Brain microvascular endothelial cell (primary cell): Measurements from ENCODE around the gene TUBB.

Source experiments
- DNase-seq: peaks from one replicate; pipeline ENCODE4 v3.0.0-alpha.2; 2020
- H3K27ac ChIP-seq: fragments of 250-450 bp; sonication (Bioruptor Pico); 2 replicates; pipeline ENCODE4 v1.5.1; 2020; ENCODE audit warnings: mild to moderate bottlenecking, moderate library complexity
- H3K27me3 ChIP-seq: fragments of 250-450 bp; sonication (Bioruptor Pico); replicated peaks from 2 replicates; pipeline ENCODE4 v1.5.1; 2020; ENCODE audit warnings: mild to moderate bottlenecking
- H3K36me3 ChIP-seq: fragments of 250-450 bp; sonication (Bioruptor Pico); replicated peaks from 2 replicates; pipeline ENCODE4 v1.5.1; 2020; ENCODE audit warnings: mild to moderate bottlenecking
- H3K4me3 ChIP-seq: 2 replicates; pipeline ENCODE4 v1.5.1; 2011; ENCODE audit warnings: low read depth, mild to moderate bottlenecking, control low read depth, low read length, moderate library complexity
- CTCF ChIP-seq: IDR thresholded peaks from 2 replicates; pipeline ENCODE4 v1.5.1; 2011; ENCODE audit warnings: low read depth, mild to moderate bottlenecking, moderate library complexity, low read length, control low read depth, inconsistent platforms; ENCODE audit errors: missing control alignments
- in situ Hi-C: cut with HindIII; loops from 2 replicates; pipeline ENCODE4 v1.10.0; 2017; ENCODE audit warnings: low sequenced_read_pairs, low pct_ligation_motif_present

Gene TUBB

GRCh38 chr6:30683980-30684338 lies 36.2 kb upstream of the TUBB start:
- in situ Hi-C loops: no loop called here
- Histone ChIP-seq H3K36me3 (peaks cover 35% of the 10 kb centered on the region), H3K4me3 (peak overlapping the region; percentile 89), H3K27ac (peak overlapping the region; percentile 84), H3K27me3 (no peaks in the 10 kb centered on the region)
- no peak for TF ChIP-seq CTCF
- no peak for DNase-seq

GRCh38 chr6:30684386-30685156 lies 35.6 kb upstream of the TUBB start:
- in situ Hi-C loops: no loop called here
- Histone ChIP-seq H3K27me3 (no peaks in the 10 kb centered on the region), H3K4me3 (peak overlapping the region; percentile 89), H3K27ac (peak overlapping the region; percentile 85), H3K36me3 (peaks cover 33% of the 10 kb centered on the region)
- no peak for TF ChIP-seq CTCF
- no peak for DNase-seq

- peak overlapping the region; percentile 89 for H3K4me3 ChIP-seq
- peak; percentile 60 for TF ChIP-seq CTCF
- peak overlapping the region; percentile 85 for H3K27ac ChIP-seq
- H3K36me3 ChIP-seq: peaks cover 25% of the 10 kb centered on the region
- no peaks in the 10 kb centered on the region for H3K27me3 ChIP-seq
- in situ Hi-C loops: no loop called here
- no peak for DNase-seq
These were observed 34.8 kb upstream of the TUBB start for GRCh38 chr6:30685157-30686008.

GRCh38 chr6:30686009-30686907 lies 33.9 kb upstream of the TUBB start, which contains the start of gene PPP1R18:
Gene PPP1R18 (minus strand): TSS chr6:30686645. CDS start chr6:30686018, 627 bp downstream.
- no peak for DNase-seq
- peak within 1 kb of the TSS; percentile 89 for H3K4me3 ChIP-seq
- H3K27ac ChIP-seq: peak within 1 kb of the TSS; percentile 85
- H3K27me3 ChIP-seq: no peaks in the 10 kb centered on the region
- H3K36me3 ChIP-seq: peaks cover 19% of the 10 kb centered on the region
- no peak for TF ChIP-seq CTCF
- in situ Hi-C loops: no loop called here

GRCh38 chr6:30686908-30687658 lies 33.1 kb upstream of the TUBB start:
- no peak for TF ChIP-seq CTCF
- Histone ChIP-seq H3K27me3 (no peaks in the 10 kb centered on the region), H3K27ac (peak overlapping the region; percentile 85), H3K36me3 (peaks cover 16% of the 10 kb centered on the region), H3K4me3 (peak overlapping the region; percentile 89)
- peak; percentile 96 for DNase-seq
- in situ Hi-C loops: no loop called here
